Lower lobe of right lung (tissue), 2 donors: ENCODE measurements around the gene HBA1. TPM values are rescaled to one million over a fixed set of nuclear protein-coding genes. Genes with fewer than 3 reads are reported as not detected.

ENCODE experiments used
- ATAC-seq, 2 donors: fragments of 200-7000 bp; cut with Tn5 transposase; one replicate each; pipeline ENCODE4 v1.9.1; 2020 to 2022; ENCODE audit warnings: mild to moderate bottlenecking in 2 of 2, moderate library complexity in 2 of 2
- DNase-seq: peaks from one replicate; pipeline ENCODE4 v3.0.0-alpha.2; 2020
- H3K27ac ChIP-seq: fragments of 200-600 bp; one replicate; pipeline ENCODE4 v1.8.0; 2022
- H3K27me3 ChIP-seq: fragments of 200-600 bp; one replicate; pipeline ENCODE4 v1.8.0; 2022; ENCODE audit warnings: low read depth
- H3K36me3 ChIP-seq: fragments of 200-600 bp; one replicate; pipeline ENCODE4 v1.8.0; 2022; ENCODE audit warnings: mild to moderate bottlenecking
- H3K4me1 ChIP-seq: fragments of 200-600 bp; one replicate; pipeline ENCODE4 v1.8.0; 2022
- H3K4me3 ChIP-seq: fragments of 200-600 bp; one replicate; pipeline ENCODE4 v1.8.0; 2022; ENCODE audit warnings: mild to moderate bottlenecking
- H3K9me3 ChIP-seq: fragments of 200-600 bp; one replicate; pipeline ENCODE4 v1.8.0; 2022
- CTCF ChIP-seq: fragments of 200-600 bp; IDR thresholded peaks from one replicate; pipeline ENCODE4 v1.8.0; 2022; ENCODE audit warnings: antibody characterized with exemption, mild to moderate bottlenecking
- intact Hi-C: fragments of 100-400 bp; cut with DNase I; formaldehyde crosslinking; loops from one replicate; pipeline ENCODE4 v1.11.0; 2022
- total RNA-seq: library from RNA; stranded (reverse); fragmentation: NEBNext Ultra II Directional; extraction: Animal tissue kit (Norgen Biotek cat#: 25700); gene quantifications from one replicate; pipeline ENCODE4 v1.2.1, GENCODE V29; 2021
- donor health status: DM: no; HTN: yes; CAD: no; lungs with severe emphysema.

Gene HBA1
- total RNA-seq, 1 donor from 2014 or later = 217 TPM

- no peak for ATAC-seq
- no peak for DNase-seq
- H3K36me3 ChIP-seq = peaks cover 52% of the 10 kb centered on the region
- H3K4me3 ChIP-seq = no peak overlapping the region
- H3K9me3 ChIP-seq = no peaks in the 10 kb centered on the region
- no peaks in the 10 kb centered on the region for H3K27me3 ChIP-seq
- intact Hi-C loops = no loop called here
- TF ChIP-seq CTCF = no peak
- no peaks in the 10 kb centered on the region for H3K4me1 ChIP-seq
- no peak overlapping the region for H3K27ac ChIP-seq
Observed at GRCh38 chr16:187330-187729, 10.8 kb downstream of the HBA1 start.

GRCh38 chr16:188674-189073, 12.2 kb downstream of the HBA1 start:
- intact Hi-C loops = no loop called here
- Histone ChIP-seq H3K36me3 (peaks cover 66% of the 10 kb centered on the region), H3K27me3 (no peaks in the 10 kb centered on the region), H3K4me1 (no peaks in the 10 kb centered on the region), H3K4me3 (no peak overlapping the region), H3K27ac (no peak overlapping the region), H3K9me3 (no peaks in the 10 kb centered on the region)
- DNase-seq = no peak
- ATAC-seq = no peak
- no peak for TF ChIP-seq CTCF

- Histone ChIP-seq H3K27ac (no peak overlapping the region), H3K27me3 (no peaks in the 10 kb centered on the region)
- TF ChIP-seq CTCF = no peak
Observed at GRCh38 chr16:189604-190186, 13.2 kb downstream of the HBA1 start.

GRCh38 chr16:191831-192230, 15.4 kb downstream of the HBA1 start:
- no peaks in the 10 kb centered on the region for H3K27me3 ChIP-seq
- no peak overlapping the region for H3K4me3 ChIP-seq
- peaks cover 97% of the 10 kb centered on the region for H3K36me3 ChIP-seq
- no peaks in the 10 kb centered on the region for H3K9me3 ChIP-seq
- DNase-seq (no peak), ATAC-seq (no peak)
- H3K4me1 ChIP-seq = no peaks in the 10 kb centered on the region
- intact Hi-C loops = no loop called here
- no peak overlapping the region for H3K27ac ChIP-seq
- no peak for TF ChIP-seq CTCF

More at GRCh38 chr16:189604-190186, 13.2 kb downstream of the HBA1 start:
- DNase-seq (no peak), ATAC-seq (peak; percentile 22 to 27)
- intact Hi-C loops = no loop called here
- Histone ChIP-seq H3K36me3 (peaks cover 76% of the 10 kb centered on the region), H3K9me3 (no peaks in the 10 kb centered on the region), H3K4me3 (no peak overlapping the region), H3K4me1 (no peaks in the 10 kb centered on the region)

- Histone ChIP-seq H3K4me3 (no peak overlapping the region), H3K4me1 (no peaks in the 10 kb centered on the region), H3K9me3 (no peaks in the 10 kb centered on the region), H3K27ac (no peak overlapping the region), H3K36me3 (peaks cover 100% of the 10 kb centered on the region), H3K27me3 (no peaks in the 10 kb centered on the region)
- no peak for DNase-seq
- no peak for TF ChIP-seq CTCF
- ATAC-seq = no peak
- intact Hi-C loops = no loop called here
Observed at GRCh38 chr16:192686-193085, 16.2 kb downstream of the HBA1 start.
